A549 treated with CpdA at 1 μM for 4 hours (cell line): ENCODE results near the gene CLINT1. TPM values are rescaled to one million over a fixed set of nuclear protein-coding genes. Genes with fewer than 3 reads are reported as not detected.

Experiments used
- total RNA-seq: library from RNA; stranded (reverse); fragments of 200-300 nt; extraction: Qiagen RNA extraction; gene quantifications from 5 replicates; pipeline ENCODE4 v1.2.3, GENCODE V29; 2022; ENCODE audit warnings: low read depth

The CLINT1 gene
- 73.9 to 89.0 TPM (median 81.9 TPM) in 5 replicates for total RNA-seq

GRCh38 chr5:157858527-157859226, at the start of gene CLINT1:
CLINT1 (minus strand) TSS chr5:157859145; CDS start chr5:157858970, 175 bp downstream.

DNA sequence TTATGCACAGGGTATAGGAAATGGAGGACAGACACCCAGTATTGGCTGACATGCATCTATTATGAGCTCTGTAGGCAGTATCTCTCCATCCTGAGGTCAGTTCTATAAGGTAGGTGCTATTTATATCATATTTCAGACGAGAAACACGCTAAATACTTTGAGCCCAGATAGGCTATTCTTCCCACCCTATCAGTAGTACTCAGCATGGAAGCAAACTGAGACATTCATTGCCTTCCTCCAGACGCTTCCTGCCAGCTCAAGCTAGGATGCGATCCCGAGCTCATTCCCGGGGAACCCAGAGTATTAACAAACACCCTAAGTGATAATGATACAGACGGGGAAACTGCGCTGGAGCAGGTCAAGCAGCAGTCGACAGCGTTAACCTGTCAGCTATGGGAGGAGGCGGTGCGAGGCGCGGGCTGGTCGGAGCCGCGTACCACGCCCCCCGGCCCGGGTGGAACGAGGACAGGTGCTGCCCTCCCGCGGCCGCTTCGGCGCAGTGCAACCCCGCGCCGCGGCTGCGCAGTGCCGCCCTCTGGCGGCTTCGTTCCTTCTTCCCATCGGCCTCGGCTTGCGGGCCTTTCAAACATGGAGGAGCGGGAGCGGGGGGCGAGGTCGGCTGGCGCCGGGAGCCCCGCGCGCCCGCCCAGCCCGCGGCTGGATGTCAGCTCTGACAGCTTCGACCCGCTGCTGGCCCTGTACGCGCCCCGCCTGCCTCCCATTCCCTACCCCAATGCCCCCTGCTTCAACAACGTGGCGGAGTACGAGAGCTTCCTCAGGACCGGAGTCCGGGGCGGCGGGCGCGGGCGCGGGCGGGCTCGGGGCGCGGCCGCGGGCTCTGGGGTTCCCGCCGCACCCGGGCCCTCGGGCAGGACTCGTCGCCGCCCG, 115.5 kb downstream of the CLINT1 start, which contains the start of gene LSM11:
TSS of gene LSM11 (plus strand) at position 550 of the 888 bp plus-strand sequence. CDS start at position 589, 39 bp downstream.

Other genes starting within 250 kb of the CLINT1 start
- 0.05 to 0.07 TPM in 2 of 5 replicates, not detected in the others for gene SOX30, start 206.7 kb downstream of the CLINT1 start, total RNA-seq
- not detected in 5 replicates for gene C5orf52, start 187.6 kb downstream of the CLINT1 start, total RNA-seq
- 27.9 to 33.8 TPM (median 31.0 TPM) in 5 replicates for gene THG1L, start 127.7 kb downstream of the CLINT1 start, total RNA-seq
- 2.4 to 3.1 TPM (median 3.0 TPM) in 5 replicates for gene LSM11, start 115.4 kb downstream of the CLINT1 start, total RNA-seq